ENCODE measurements around the gene ARHGEF16.

GRCh38 chr1:3472088-3472850 lies 17.8 kb downstream of the ARHGEF16 start:
- TF ChIP-seq POLR2AphosphoS5 (IDR thresholded peaks at IDR 0.05) = no peak
- TF ChIP-seq CTCF (IDR thresholded peaks at IDR 0.05) = no peak
- no peak for TF ChIP-seq POLR2A (IDR thresholded peaks at IDR 0.05)
- TF ChIP-seq EP300 (IDR thresholded peaks at IDR 0.05) = no peak

All from suprapubic skin (tissue), 4 donors.